Transverse colon (tissue), 4 donors: ENCODE results near the gene TMEM132D. TPM values are rescaled to one million over a fixed set of nuclear protein-coding genes. Genes with fewer than 3 reads are reported as not detected.

Source experiments
- DNase-seq: peaks from one replicate; pipeline ENCODE4 v3.0.0-alpha.2; 2019
- H3K27ac ChIP-seq, 4 donors: fragments of 200-600 bp; sonication (generic); 2 replicates each; pipeline ENCODE4 v1.5.1; 2016 to 2018; ENCODE audit warnings: inconsistent platforms in 4 of 4
- H3K27me3 ChIP-seq: fragments of 200-600 bp; sonication (generic); 2 replicates; pipeline ENCODE4 v1.5.1; 2017; ENCODE audit warnings: inconsistent platforms
- H3K36me3 ChIP-seq, 4 donors: fragments of 200-600 bp; sonication (generic); 2 replicates each; pipeline ENCODE4 v1.5.1; 2017 to 2019; ENCODE audit warnings: inconsistent platforms in 4 of 4
- H3K4me1 ChIP-seq, 4 donors: fragments of 200-600 bp; sonication (generic); 2 replicates each; pipeline ENCODE4 v1.5.1; 2017 to 2020; ENCODE audit warnings: inconsistent platforms in 4 of 4
- H3K4me3 ChIP-seq, 4 donors: fragments of 200-600 bp; sonication (generic); 1 replicate in 1 of 4; 2 replicates in 3 of 4; pipeline versions ENCODE4 v1.5.1 to v1.6.1; 2017 to 2019; ENCODE audit warnings: inconsistent platforms in 4 of 4
- H3K9me3 ChIP-seq, 2 donors: fragments of 200-600 bp; sonication (generic); 2 replicates each; pipeline ENCODE4 v1.5.1; 2017 to 2019; ENCODE audit warnings: inconsistent platforms in 2 of 2
- EP300 ChIP-seq: sonication (generic); formaldehyde crosslinking; IDR thresholded peaks from one replicate; pipeline ENCODE4 v1.6.1; 2017; ENCODE audit warnings: antibody characterized with exemption, low read depth
- POLR2A ChIP-seq: fragments of 450-650 bp; IDR thresholded peaks from one replicate; pipeline ENCODE4 v1.6.1; 2016; ENCODE audit warnings: antibody characterized with exemption, mild to moderate bottlenecking, moderate library complexity
- POLR2AphosphoS5 ChIP-seq, 3 donors: sonication (generic); formaldehyde crosslinking; IDR thresholded peaks; one replicate each; pipeline ENCODE4 v1.6.1; 2016; ENCODE audit warnings: antibody characterized with exemption in 3 of 3
- WGBS, 2 donors: methylation state at CpG; one replicate each; pipeline ENCODE4 v1.1.5; 2018; ENCODE audit warnings: low coverage in 1 of 2; 5-methylcytosine and 5-hydroxymethylcytosine counted together
- in situ Hi-C, 4 donors: fragments of 200-750 bp; cut with MboI; loops; one replicate each; pipeline versions ENCODE4 v1.15.0 to v1.15.1; 2017; ENCODE audit warnings: low sequenced_read_pairs in 3 of 4, low pct_ligation_motif_present in 1 of 4, low pct_unique_long_range_greater_than_20kb in 1 of 4
- intact Hi-C: fragments of 100-400 bp; cut with DNase I; formaldehyde crosslinking; loops from one replicate; pipeline ENCODE4 v1.15.1; 2023; ENCODE audit warnings: low total_unique reads
- total RNA-seq, 4 donors: library from RNA; depleted of rRNA; stranded (reverse); fragments of >200 nt; gene quantifications; one replicate each; pipeline ENCODE4 v1.1.0, GENCODE V29; 2016
- TF ChIP-seq, protein P1 (sequence below), 5 experiments: fragments of 200-600 bp in 3 of 5; fragments of 450-650 bp in 2 of 5; sonication (generic) in 3 of 5; IDR thresholded peaks; 1 replicate in 2 of 5; 2 replicates in 3 of 5; pipeline ENCODE4 v1.5.1; 2016 to 2017; ENCODE audit warnings: antibody characterized with exemption in 5 of 5, inconsistent platforms in 3 of 5, mild to moderate bottlenecking in 2 of 5, moderate library complexity in 1 of 5

The TMEM132D gene
- total RNA-seq, 4 donors from 2014 or later: 0.48 to 0.55 TPM; not detected in 2

DNA sequence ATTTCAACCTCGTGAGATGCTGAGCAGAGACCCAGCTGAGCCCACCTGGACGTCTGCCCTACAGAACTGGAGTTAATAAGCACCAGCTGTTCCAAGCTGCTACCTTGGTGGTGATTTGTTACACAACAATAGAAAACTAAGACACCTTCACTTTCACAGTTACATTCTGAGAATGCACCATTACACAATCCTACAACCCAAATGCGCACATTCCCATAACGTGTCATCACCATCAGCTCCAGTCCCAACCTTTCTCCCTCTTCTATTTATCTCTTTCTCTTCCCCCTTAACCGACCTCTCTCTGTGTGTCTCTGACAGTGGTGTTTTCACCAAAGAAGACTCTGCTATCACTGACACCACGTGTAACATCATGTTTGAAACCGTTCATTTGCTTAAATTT is 91.9 kb downstream of the TMEM132D start:
- in situ Hi-C loops: no loop called here
- DNase-seq: no peak
- WGBS, 2 donors: 70 to 88% methylated on average over 5 to 7 of the region's 7 CpGs
- Histone ChIP-seq H3K27me3 (no peaks in the 10 kb centered on the region), H3K4me3 (no peak overlapping the region), H3K9me3 (no peaks in the 10 kb centered on the region), H3K27ac (no peak overlapping the region), H3K36me3 (no peaks in the 10 kb centered on the region), H3K4me1 (no peaks in the 10 kb centered on the region)
- intact Hi-C loops: no loop called here
- TF ChIP-seq POLR2AphosphoS5 (IDR thresholded peaks at IDR 0.05) (no peak), POLR2A (no peak), EP300 (no peak)
- TF ChIP-seq, protein P1, sequence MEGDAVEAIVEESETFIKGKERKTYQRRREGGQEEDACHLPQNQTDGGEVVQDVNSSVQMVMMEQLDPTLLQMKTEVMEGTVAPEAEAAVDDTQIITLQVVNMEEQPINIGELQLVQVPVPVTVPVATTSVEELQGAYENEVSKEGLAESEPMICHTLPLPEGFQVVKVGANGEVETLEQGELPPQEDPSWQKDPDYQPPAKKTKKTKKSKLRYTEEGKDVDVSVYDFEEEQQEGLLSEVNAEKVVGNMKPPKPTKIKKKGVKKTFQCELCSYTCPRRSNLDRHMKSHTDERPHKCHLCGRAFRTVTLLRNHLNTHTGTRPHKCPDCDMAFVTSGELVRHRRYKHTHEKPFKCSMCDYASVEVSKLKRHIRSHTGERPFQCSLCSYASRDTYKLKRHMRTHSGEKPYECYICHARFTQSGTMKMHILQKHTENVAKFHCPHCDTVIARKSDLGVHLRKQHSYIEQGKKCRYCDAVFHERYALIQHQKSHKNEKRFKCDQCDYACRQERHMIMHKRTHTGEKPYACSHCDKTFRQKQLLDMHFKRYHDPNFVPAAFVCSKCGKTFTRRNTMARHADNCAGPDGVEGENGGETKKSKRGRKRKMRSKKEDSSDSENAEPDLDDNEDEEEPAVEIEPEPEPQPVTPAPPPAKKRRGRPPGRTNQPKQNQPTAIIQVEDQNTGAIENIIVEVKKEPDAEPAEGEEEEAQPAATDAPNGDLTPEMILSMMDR (IDR thresholded peaks at IDR 0.05): no peak

DNA sequence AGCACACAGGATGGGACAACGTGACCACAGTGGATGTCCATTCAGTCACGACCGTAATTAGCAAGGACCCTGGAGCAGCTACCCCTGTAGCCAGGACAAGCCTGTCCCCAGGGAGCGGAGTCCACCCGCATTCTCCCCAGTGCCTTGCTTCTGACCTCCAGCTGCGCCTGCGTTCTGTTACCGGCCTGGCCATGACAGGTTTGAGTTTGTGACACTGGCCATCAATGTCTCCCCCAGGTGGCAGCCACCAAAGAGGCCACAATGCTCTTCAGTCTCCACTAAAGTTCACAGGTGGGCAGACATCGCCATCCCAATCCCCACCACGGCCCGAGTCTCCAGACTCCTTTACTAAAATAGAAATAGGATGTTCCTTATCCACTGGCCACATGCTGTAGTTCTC is 96.7 kb downstream of the TMEM132D start:
- Histone ChIP-seq H3K4me1 (no peaks in the 10 kb centered on the region), H3K36me3 (no peaks in the 10 kb centered on the region), H3K4me3 (no peak overlapping the region), H3K27ac (no peak overlapping the region), H3K27me3 (no peaks in the 10 kb centered on the region), H3K9me3 (no peaks in the 10 kb centered on the region)
- no peak for DNase-seq
- in situ Hi-C loops: no loop called here
- intact Hi-C loops: no loop called here
- 70 to 83% methylated on average over 4 to 11 of the region's 11 CpGs for WGBS, 2 donors
- no peak for TF ChIP-seq POLR2AphosphoS5 (IDR thresholded peaks at IDR 0.05)
- no peak for TF ChIP-seq EP300
- TF ChIP-seq, protein P1 (IDR thresholded peaks at IDR 0.05): no peak
- no peak for TF ChIP-seq POLR2A

DNA sequence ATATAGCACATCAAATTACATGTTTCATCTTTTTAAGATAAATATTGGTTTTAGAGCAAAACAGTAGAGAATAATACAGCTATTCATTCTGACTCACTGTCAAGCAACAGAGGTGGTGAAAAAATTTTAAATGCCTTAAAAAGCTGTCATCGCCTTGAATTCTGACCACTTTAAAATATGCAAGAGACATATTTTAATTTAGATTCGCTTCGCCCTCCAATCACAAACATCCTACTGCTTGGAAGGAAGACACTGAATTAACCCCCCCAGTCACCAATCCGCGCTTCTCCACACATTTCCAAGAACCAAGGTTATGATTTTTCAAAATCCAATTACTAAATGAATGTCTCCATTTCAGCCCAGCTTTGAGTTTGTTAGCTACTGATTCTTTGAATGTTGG is 112.4 kb downstream of the TMEM132D start:
- Histone ChIP-seq H3K36me3 (no peaks in the 10 kb centered on the region), H3K4me3 (no peak overlapping the region), H3K27me3 (no peaks in the 10 kb centered on the region), H3K4me1 (no peaks in the 10 kb centered on the region), H3K9me3 (no peaks in the 10 kb centered on the region), H3K27ac (no peak overlapping the region)
- in situ Hi-C loops (no loop called here), intact Hi-C loops (no loop called here)
- TF ChIP-seq POLR2AphosphoS5 (IDR thresholded peaks at IDR 0.05): no peak
- no peak for TF ChIP-seq EP300
- TF ChIP-seq, protein P1 (IDR thresholded peaks at IDR 0.05): no peak
- WGBS, 2 donors: 81 to 89% methylated on average over 5 of the region's 5 CpGs
- DNase-seq: no peak

DNA sequence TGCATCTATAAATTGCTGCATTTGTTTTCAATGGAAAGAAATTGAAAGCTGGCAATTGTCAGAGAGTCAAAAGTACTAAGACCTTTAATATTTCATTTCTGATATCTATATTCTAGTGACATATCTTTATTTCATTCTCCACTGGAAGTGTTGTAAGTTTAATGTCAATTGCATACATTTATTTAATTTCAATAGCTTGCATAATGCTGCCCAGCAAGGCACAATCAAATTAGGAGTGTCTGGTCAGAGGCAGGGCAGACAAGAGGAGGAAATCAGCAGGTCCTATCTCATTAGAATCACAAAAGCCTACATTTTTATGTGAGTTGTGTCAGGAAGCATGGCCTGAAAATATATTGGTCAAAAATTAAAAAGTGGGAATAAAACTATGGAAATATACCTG is 112.9 kb downstream of the TMEM132D start:
- Histone ChIP-seq H3K27me3 (no peaks in the 10 kb centered on the region), H3K9me3 (no peaks in the 10 kb centered on the region), H3K4me3 (no peak overlapping the region), H3K27ac (no peak overlapping the region), H3K36me3 (no peaks in the 10 kb centered on the region), H3K4me1 (no peaks in the 10 kb centered on the region)
- DNase-seq: no peak
- in situ Hi-C loops (no loop called here), intact Hi-C loops (no loop called here)
- no peak for TF ChIP-seq EP300
- no peak for TF ChIP-seq POLR2A
- no peak for TF ChIP-seq POLR2AphosphoS5 (IDR thresholded peaks at IDR 0.05)
- TF ChIP-seq, protein P1 (IDR thresholded peaks at IDR 0.05): no peak
